ENCODE measurements around the gene TTC28.
A peak's percentile ranks its signal among the peaks of the same experiment; 100 is the strongest.
"Not testable (repeated sequence)": the region's sequence is repeated elsewhere in the genome, so short reads cannot be mapped to it uniquely, and the experiment has no call there.

Gene TTC28

GRCh38 chr22:28094771-28095170 lies 584.9 kb downstream of the TTC28 start:
- Histone ChIP-seq H2AK5ac (ENCODE audit: low read length) (no peak overlapping the region), H3K27me3 (ENCODE audit: insufficient read depth, low read length, poor library complexity) (no peaks in the 10 kb centered on the region), H3K27ac (ENCODE audit: low read depth, low read length) (no peak overlapping the region), H2BK120ac (ENCODE audit: low read depth, low read length) (no peak overlapping the region), H3K4me2 (ENCODE audit: low read length) (no peak overlapping the region), H3K79me1 (ENCODE audit: low read length) (no peaks in the 10 kb centered on the region), H2BK15ac (replicated peaks; ENCODE audit: low read depth) (no peak overlapping the region), H3K4me3 (ENCODE audit: low read length) (no peak overlapping the region), H3K9ac (ENCODE audit: low read length) (no peak overlapping the region), H3K36me3 (ENCODE audit: control insufficient read depth, insufficient read depth, low read length) (no peaks in the 10 kb centered on the region), H3K23ac (ENCODE audit: low read length) (no peak overlapping the region), H2BK5ac (ENCODE audit: low read length) (no peak overlapping the region), H3K79me2 (ENCODE audit: control insufficient read depth, insufficient read depth, low read length) (no peaks in the 10 kb centered on the region), H3K4me1 (ENCODE audit: control insufficient read depth, low read depth, low read length) (no peaks in the 10 kb centered on the region), H3K56ac (ENCODE audit: low read length) (no peak overlapping the region), H3K4ac (ENCODE audit: low read depth, low read length) (no peak overlapping the region), H4K8ac (ENCODE audit: low read depth, low read length) (no peak overlapping the region), H3K18ac (ENCODE audit: low read length) (no peak overlapping the region), H4K5ac (ENCODE audit: low read length) (no peak overlapping the region)
- WGBS (ENCODE audit: extremely low coverage, insufficient coverage, low lambda C conversion rate) = no CpG with 5 or more reads among the region's 7 CpGs
- no peak for DNase-seq

GRCh38 chr22:28093711-28094110 lies 585.9 kb downstream of the TTC28 start:
- no peak for DNase-seq
- Histone ChIP-seq H3K9ac (ENCODE audit: low read length) (no peak overlapping the region), H4K5ac (ENCODE audit: low read length) (no peak overlapping the region), H3K23ac (ENCODE audit: low read length) (no peak overlapping the region), H3K79me1 (ENCODE audit: low read length) (no peaks in the 10 kb centered on the region), H3K27me3 (ENCODE audit: insufficient read depth, low read length, poor library complexity) (no peaks in the 10 kb centered on the region), H3K27ac (ENCODE audit: low read depth, low read length) (no peak overlapping the region), H2AK5ac (ENCODE audit: low read length) (no peak overlapping the region), H3K79me2 (ENCODE audit: control insufficient read depth, insufficient read depth, low read length) (no peaks in the 10 kb centered on the region), H2BK120ac (ENCODE audit: low read depth, low read length) (no peak overlapping the region), H2BK5ac (ENCODE audit: low read length) (no peak overlapping the region), H3K4me2 (ENCODE audit: low read length) (no peak overlapping the region), H3K4me1 (ENCODE audit: control insufficient read depth, low read depth, low read length) (no peaks in the 10 kb centered on the region), H3K18ac (ENCODE audit: low read length) (no peak overlapping the region), H3K56ac (ENCODE audit: low read length) (no peak overlapping the region), H2BK15ac (replicated peaks; ENCODE audit: low read depth) (no peak overlapping the region), H4K8ac (ENCODE audit: low read depth, low read length) (no peak overlapping the region), H3K4me3 (ENCODE audit: low read length) (no peak overlapping the region), H3K4ac (ENCODE audit: low read depth, low read length) (no peak overlapping the region), H3K36me3 (ENCODE audit: control insufficient read depth, insufficient read depth, low read length) (no peaks in the 10 kb centered on the region)
- whole genome bisulfite sequencing (ENCODE audit: extremely low coverage, insufficient coverage, low lambda C conversion rate) = no CpG with 5 or more reads among the region's 1 CpG

- H2BK5ac ChIP-seq (ENCODE audit: low read length) = no peak overlapping the region
- no peaks in the 10 kb centered on the region for H3K36me3 ChIP-seq (ENCODE audit: control insufficient read depth, insufficient read depth, low read length)
- no peaks in the 10 kb centered on the region for H3K4me1 ChIP-seq (ENCODE audit: control insufficient read depth, low read depth, low read length)
- 100% methylated on average over 1 of the region's 6 CpGs for whole genome bisulfite sequencing (ENCODE audit: extremely low coverage, insufficient coverage, low lambda C conversion rate)
- H3K27ac ChIP-seq (ENCODE audit: low read depth, low read length) = no peak overlapping the region
- no peak overlapping the region for H3K9ac ChIP-seq (ENCODE audit: low read length)
- no peaks in the 10 kb centered on the region for H3K79me2 ChIP-seq (ENCODE audit: control insufficient read depth, insufficient read depth, low read length)
- no peak overlapping the region for H2BK15ac ChIP-seq (replicated peaks; ENCODE audit: low read depth)
- no peak for DNase-seq
- no peaks in the 10 kb centered on the region for H3K27me3 ChIP-seq (ENCODE audit: insufficient read depth, low read length, poor library complexity)
- H3K4me2 ChIP-seq (ENCODE audit: low read length) = no peak overlapping the region
- no peak overlapping the region for H3K4ac ChIP-seq (ENCODE audit: low read depth, low read length)
- no peak overlapping the region for H3K23ac ChIP-seq (ENCODE audit: low read length)
- no peaks in the 10 kb centered on the region for H3K79me1 ChIP-seq (ENCODE audit: low read length)
- no peak overlapping the region for H3K18ac ChIP-seq (ENCODE audit: low read length)
- no peak overlapping the region for H2AK5ac ChIP-seq (ENCODE audit: low read length)
- H3K56ac ChIP-seq (ENCODE audit: low read length) = no peak overlapping the region
- H3K4me3 ChIP-seq (ENCODE audit: low read length) = no peak overlapping the region
- no peak overlapping the region for H4K8ac ChIP-seq (ENCODE audit: low read depth, low read length)
- H2BK120ac ChIP-seq (ENCODE audit: low read depth, low read length) = no peak overlapping the region
- no peak overlapping the region for H4K5ac ChIP-seq (ENCODE audit: low read length)
Observed at GRCh38 chr22:28091486-28091885, 588.2 kb downstream of the TTC28 start.

- H2BK120ac ChIP-seq (ENCODE audit: low read depth, low read length); DNase-seq; H3K79me1 ChIP-seq (ENCODE audit: low read length); H3K36me3 ChIP-seq (ENCODE audit: control insufficient read depth, insufficient read depth, low read length); H3K56ac ChIP-seq (ENCODE audit: low read length); H3K27me3 ChIP-seq (ENCODE audit: insufficient read depth, low read length, poor library complexity); H3K9ac ChIP-seq (ENCODE audit: low read length); H3K4me3 ChIP-seq (ENCODE audit: low read length); H3K4me2 ChIP-seq (ENCODE audit: low read length); H3K4me1 ChIP-seq (ENCODE audit: control insufficient read depth, low read depth, low read length); H3K23ac ChIP-seq (ENCODE audit: low read length); H2BK15ac ChIP-seq (replicated peaks; ENCODE audit: low read depth); H4K8ac ChIP-seq (ENCODE audit: low read depth, low read length); H4K5ac ChIP-seq (ENCODE audit: low read length); H2AK5ac ChIP-seq (ENCODE audit: low read length); H3K18ac ChIP-seq (ENCODE audit: low read length); H3K4ac ChIP-seq (ENCODE audit: low read depth, low read length); H3K79me2 ChIP-seq (ENCODE audit: control insufficient read depth, insufficient read depth, low read length); H2BK5ac ChIP-seq (ENCODE audit: low read length); H3K27ac ChIP-seq (ENCODE audit: low read depth, low read length): not testable (repeated sequence)
- no CpG with 5 or more reads among the region's 5 CpGs for WGBS (ENCODE audit: extremely low coverage, insufficient coverage, low lambda C conversion rate)
Observed at GRCh38 chr22:28089541-28089940, 590.1 kb downstream of the TTC28 start.

GRCh38 chr22:28077166-28077565 lies 602.5 kb downstream of the TTC28 start:
- no peak overlapping the region for H4K8ac ChIP-seq (ENCODE audit: low read depth, low read length)
- H3K27ac ChIP-seq (ENCODE audit: low read depth, low read length) = no peak overlapping the region
- H3K23ac ChIP-seq (ENCODE audit: low read length) = no peak overlapping the region
- H4K5ac ChIP-seq (ENCODE audit: low read length) = no peak overlapping the region
- H2BK5ac ChIP-seq (ENCODE audit: low read length) = no peak overlapping the region
- no peaks in the 10 kb centered on the region for H3K79me2 ChIP-seq (ENCODE audit: control insufficient read depth, insufficient read depth, low read length)
- H2BK15ac ChIP-seq (replicated peaks; ENCODE audit: low read depth) = no peak overlapping the region
- no peak overlapping the region for H3K18ac ChIP-seq (ENCODE audit: low read length)
- H3K9ac ChIP-seq (ENCODE audit: low read length) = no peak overlapping the region
- H3K4me1 ChIP-seq (ENCODE audit: control insufficient read depth, low read depth, low read length) = no peaks in the 10 kb centered on the region
- no peak for DNase-seq
- H3K4me2 ChIP-seq (ENCODE audit: low read length) = no peak overlapping the region
- H3K79me1 ChIP-seq (ENCODE audit: low read length) = no peaks in the 10 kb centered on the region
- no peak overlapping the region for H2BK120ac ChIP-seq (ENCODE audit: low read depth, low read length)
- H3K36me3 ChIP-seq (ENCODE audit: control insufficient read depth, insufficient read depth, low read length) = no peaks in the 10 kb centered on the region
- no peaks in the 10 kb centered on the region for H3K27me3 ChIP-seq (ENCODE audit: insufficient read depth, low read length, poor library complexity)
- whole genome bisulfite sequencing (ENCODE audit: extremely low coverage, insufficient coverage, low lambda C conversion rate) = no CpG with 5 or more reads among the region's 3 CpGs
- H2AK5ac ChIP-seq (ENCODE audit: low read length) = no peak overlapping the region
- H3K56ac ChIP-seq (ENCODE audit: low read length) = no peak overlapping the region
- H3K4me3 ChIP-seq (ENCODE audit: low read length) = no peak overlapping the region
- no peak overlapping the region for H3K4ac ChIP-seq (ENCODE audit: low read depth, low read length)

- H3K27ac ChIP-seq (ENCODE audit: low read depth, low read length) = no peak overlapping the region
- H2AK5ac ChIP-seq (ENCODE audit: low read length) = no peak overlapping the region
- H3K79me2 ChIP-seq (ENCODE audit: control insufficient read depth, insufficient read depth, low read length) = no peaks in the 10 kb centered on the region
- no peak overlapping the region for H4K8ac ChIP-seq (ENCODE audit: low read depth, low read length)
- no peak overlapping the region for H2BK5ac ChIP-seq (ENCODE audit: low read length)
- no peak overlapping the region for H3K56ac ChIP-seq (ENCODE audit: low read length)
- H4K5ac ChIP-seq (ENCODE audit: low read length) = no peak overlapping the region
- H2BK15ac ChIP-seq (replicated peaks; ENCODE audit: low read depth) = no peak overlapping the region
- no peaks in the 10 kb centered on the region for H3K79me1 ChIP-seq (ENCODE audit: low read length)
- no peak overlapping the region for H3K23ac ChIP-seq (ENCODE audit: low read length)
- H3K27me3 ChIP-seq (ENCODE audit: insufficient read depth, low read length, poor library complexity) = no peaks in the 10 kb centered on the region
- H3K18ac ChIP-seq (ENCODE audit: low read length) = no peak overlapping the region
- H3K36me3 ChIP-seq (ENCODE audit: control insufficient read depth, insufficient read depth, low read length) = no peaks in the 10 kb centered on the region
- no peak overlapping the region for H3K4ac ChIP-seq (ENCODE audit: low read depth, low read length)
- no peak overlapping the region for H3K4me3 ChIP-seq (ENCODE audit: low read length)
- H3K4me1 ChIP-seq (ENCODE audit: control insufficient read depth, low read depth, low read length) = no peaks in the 10 kb centered on the region
- no peak overlapping the region for H3K4me2 ChIP-seq (ENCODE audit: low read length)
- no peak overlapping the region for H3K9ac ChIP-seq (ENCODE audit: low read length)
- H2BK120ac ChIP-seq (ENCODE audit: low read depth, low read length) = no peak overlapping the region
- WGBS (ENCODE audit: extremely low coverage, insufficient coverage, low lambda C conversion rate) = no CpG with 5 or more reads among the region's 6 CpGs
- peak; percentile 3 for DNase-seq
Observed at GRCh38 chr22:28075358-28075981, 604.2 kb downstream of the TTC28 start.

Data from mesendoderm (in vitro differentiated cells).